HepG2 (cell line): ENCODE measurements around the gene TC2N. TPM values are rescaled to one million over a fixed set of nuclear protein-coding genes. Genes with fewer than 3 reads are reported as not detected.

Source experiments
- ATAC-seq: fragments of 200-7000 bp; cut with Tn5 transposase; 3 replicates; pipeline ENCODE4 v1.9.1; 2020; ENCODE audit warnings: mild to moderate bottlenecking, moderate library complexity
- BruUV-seq: library from RNA; stranded (reverse); fragments of 400-500 nt; replicated peaks from 2 replicates; lab custom pipeline; 2021; lab: Mats Ljungman, UMichigan
- CTCF ChIA-PET: fragments of 300-600 bp; formaldehyde crosslinking; extraction: SDS; loops from one replicate; lab custom pipeline; 2021; ENCODE audit warnings: low total read pairs, inconsistent platforms, low intra/inter-chr PET ratio; lab: Yijun Ruan, JAX
- POLR2A ChIA-PET: fragments of 350-600 bp; sonication (Branson Sonifier 250); formaldehyde crosslinking; loops from one replicate; lab custom pipeline; 2020; ENCODE audit warnings: antibody characterized with exemption, inconsistent platforms; lab: Yijun Ruan, JAX
- DNase-seq: peaks from one replicate; pipeline ENCODE4 v3.0.0-alpha.2; 2015; ENCODE audit warnings: low spot score
- FAIRE-seq: peaks from 3 replicates; lab custom pipeline; 2011; peaks lifted over from hg19 to GRCh38; lab: Jason Lieb, UNC
- H2AFZ ChIP-seq: one replicate; pipeline ENCODE4 v1.6.1; 2011; ENCODE audit warnings: low read length, inconsistent platforms
- H3K27ac ChIP-seq: fragments of 300-600 bp; 3 replicates; pipeline ENCODE4 v1.8.0; 2011; ENCODE audit warnings: mixed run types, mild to moderate bottlenecking, mixed read lengths, low read length, inconsistent platforms; ENCODE audit not compliant: insufficient read depth; ENCODE audit errors: extremely low read length
- H3K27me3 ChIP-seq, 2 experiments: fragments of 200-600 bp in 1 of 2; 2 replicates in 1 of 2; 3 replicates in 1 of 2; pipeline versions ENCODE4 v1.6.0 to v1.8.0; 2011; ENCODE audit warnings: low read length in 2 of 2, mild to moderate bottlenecking in 2 of 2, moderate library complexity in 2 of 2, inconsistent platforms in 1 of 2; ENCODE audit not compliant: insufficient read depth in 2 of 2, control insufficient read depth in 1 of 2
- H3K36me3 ChIP-seq, 2 experiments: fragments of 200-600 bp in 1 of 2; replicated peaks in 1 of 2; 2 replicates in 1 of 2; 3 replicates in 1 of 2; pipeline versions ENCODE4 v1.5.1 to v1.8.0; 2011; ENCODE audit warnings: low read length in 2 of 2, inconsistent platforms in 1 of 2; ENCODE audit not compliant: insufficient read depth in 2 of 2, control insufficient read depth in 1 of 2
- H3K4me1 ChIP-seq: 2 replicates; pipeline ENCODE4 v1.5.1; 2012; ENCODE audit warnings: low read length, inconsistent platforms; ENCODE audit not compliant: insufficient read depth
- H3K4me2 ChIP-seq: 2 replicates; pipeline ENCODE4 v1.6.0; 2011; ENCODE audit warnings: low read depth, low read length, inconsistent platforms
- H3K4me3 ChIP-seq, 3 experiments: fragments of 200-600 bp in 1 of 3; sonication (generic), shearing (Covaris generic) in 1 of 3; replicated peaks in 1 of 3; 2 replicates each; pipeline ENCODE4 v1.5.1; 2011 to 2016; ENCODE audit warnings: low read length in 3 of 3, inconsistent platforms in 2 of 3, low read depth in 2 of 3, mild to moderate bottlenecking in 2 of 3, control low read depth in 1 of 3, mixed read lengths in 1 of 3; ENCODE audit not compliant: insufficient read depth in 1 of 3
- H3K79me2 ChIP-seq: one replicate; pipeline ENCODE4 v1.6.1; 2011; ENCODE audit warnings: low read length, inconsistent platforms; ENCODE audit not compliant: insufficient read depth
- H3K9ac ChIP-seq: 2 replicates; pipeline ENCODE4 v1.6.0; 2011; ENCODE audit warnings: mild to moderate bottlenecking, low read depth, low read length, inconsistent platforms; ENCODE audit not compliant: insufficient read depth
- H3K9me3 ChIP-seq: 2 replicates; pipeline ENCODE4 v1.5.1; 2012; ENCODE audit warnings: mild to moderate bottlenecking, low read length
- H4K20me1 ChIP-seq: 2 replicates; pipeline ENCODE4 v1.6.0; 2011; ENCODE audit warnings: inconsistent platforms, mild to moderate bottlenecking, low read length, moderate library complexity; ENCODE audit not compliant: insufficient read depth
- CHCHD3 ChIP-seq: sonication (generic); formaldehyde crosslinking; IDR thresholded peaks from 2 replicates; pipeline ENCODE4 v1.8.0; 2022; ENCODE audit warnings: mild to moderate bottlenecking, missing genetic modification reagents, moderate library complexity
- CREBL2 ChIP-seq: sonication (generic); formaldehyde crosslinking; IDR thresholded peaks from 2 replicates; pipeline ENCODE4 v1.8.1; 2023; ENCODE audit warnings: missing genetic modification reagents, mild to moderate bottlenecking, borderline replicate concordance
- MLX ChIP-seq: IDR thresholded peaks from 2 replicates; pipeline ENCODE4 v1.6.1; 2016
- RAD51 ChIP-seq: fragments of 450-650 bp; IDR thresholded peaks from 2 replicates; pipeline ENCODE4 v1.6.1; 2016; ENCODE audit warnings: borderline replicate concordance
- SAFB2 ChIP-seq: sonication (generic); formaldehyde crosslinking; IDR thresholded peaks from 2 replicates; pipeline ENCODE4 v1.5.1; 2020; ENCODE audit warnings: missing genetic modification reagents, low read depth, mild to moderate bottlenecking, borderline replicate concordance
- SALL2 ChIP-seq: sonication (generic); formaldehyde crosslinking; IDR thresholded peaks from 2 replicates; pipeline ENCODE4 v1.8.1; 2023; ENCODE audit warnings: mild to moderate bottlenecking, missing genetic modification reagents, inconsistent platforms
- ZNF318 ChIP-seq: sonication (generic); formaldehyde crosslinking; IDR thresholded peaks from 2 replicates; pipeline ENCODE4 v1.4.0; 2020; ENCODE audit warnings: mild to moderate bottlenecking, missing genetic modification reagents
- WGBS: methylation state at CpG from one replicate; pipeline ENCODE4 v1.1.6; 2017; ENCODE audit warnings: low lambda C conversion rate; 5-methylcytosine and 5-hydroxymethylcytosine counted together
- in situ Hi-C: cut with HindIII; loops from 2 replicates; pipeline ENCODE4 v1.10.0; 2017; ENCODE audit warnings: low pct_unique_long_range_greater_than_20kb; ENCODE audit not compliant: extremely low pct_ligation_motif_present
- intact Hi-C: fragments of 100-400 bp; cut with micrococcal nuclease; formaldehyde crosslinking; loops from one replicate; pipeline ENCODE4 v1.10.0; 2022; ENCODE audit not compliant: unreplicated experiment
- polyA plus RNA-seq, 8 experiments: library from polyadenylated mRNA; depleted of rRNA in 3 of 8; stranded (reverse) in 7 of 8; unstranded in 1 of 8; fragments of >200 nt; fragmentation: Illumina TruSeq in 4 of 8; extraction: Trizol in 4 of 8; gene quantifications; 2 replicates each; pipeline versions ENCODE4 v1.2.1 to v1.2.3, GENCODE V29; 2011 to 2016; ENCODE audit warnings: low read depth in 4 of 8, missing spikeins in 1 of 8, mixed read lengths in 1 of 8; ENCODE audit not compliant: insufficient read depth in 1 of 8
- total RNA-seq, 5 experiments: library from RNA; depleted of rRNA; stranded (reverse); fragments of >200 nt; fragmentation: Illumina TruSeq; extraction: Trizol; gene quantifications; 2 replicates each; pipeline ENCODE4 v1.2.3, GENCODE V29; 2016; ENCODE audit warnings: low read depth in 1 of 5
- TF ChIP-seq, protein P1 (sequence below): sonication (generic); formaldehyde crosslinking; IDR thresholded peaks from 2 replicates; pipeline ENCODE4 v1.5.0; 2020; ENCODE audit warnings: mild to moderate bottlenecking, missing genetic modification reagents

Gene TC2N
- total and polyA plus RNA-seq, 2 of the 13 experiments (the other 11 are each of a cell fraction or from before 2014, with no cell fraction given), result 0.03 TPM; not detected in 1

DNA sequence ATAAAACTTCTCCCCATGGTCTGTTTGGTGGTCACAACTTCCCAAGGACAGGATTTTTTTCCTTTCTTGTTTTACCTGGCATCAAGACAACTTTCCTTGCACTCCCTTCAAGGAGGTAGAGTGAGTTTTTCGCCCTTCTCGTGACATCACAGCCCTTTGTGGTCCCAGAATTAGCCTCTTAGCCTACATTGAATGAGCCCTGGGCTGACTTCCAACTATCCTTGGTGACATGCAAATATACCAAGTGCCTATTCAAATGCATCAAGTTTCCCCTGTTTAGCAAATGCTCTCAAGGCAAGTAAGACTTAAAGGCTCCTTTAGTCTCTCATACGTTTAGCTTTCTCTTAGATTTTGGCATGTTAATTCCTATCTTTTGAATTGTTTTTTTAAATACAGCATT, 36.6 kb downstream of the TC2N start:
- H3K27me3 ChIP-seq, result peaks cover 0 to 15% of the 10 kb centered on the region in 2 experiments; a peak in 4 of 5 replicates
- TF ChIP-seq CHCHD3 (CRISPR knock-in tag) (no peak), SAFB2 (CRISPR knock-in tag) (no peak), CREBL2 (CRISPR knock-in tag) (no peak), RAD51 (no peak), SALL2 (CRISPR knock-in tag) (no peak), ZNF318 (CRISPR knock-in tag) (no peak), MLX (no peak)
- TF ChIP-seq, protein P1, sequence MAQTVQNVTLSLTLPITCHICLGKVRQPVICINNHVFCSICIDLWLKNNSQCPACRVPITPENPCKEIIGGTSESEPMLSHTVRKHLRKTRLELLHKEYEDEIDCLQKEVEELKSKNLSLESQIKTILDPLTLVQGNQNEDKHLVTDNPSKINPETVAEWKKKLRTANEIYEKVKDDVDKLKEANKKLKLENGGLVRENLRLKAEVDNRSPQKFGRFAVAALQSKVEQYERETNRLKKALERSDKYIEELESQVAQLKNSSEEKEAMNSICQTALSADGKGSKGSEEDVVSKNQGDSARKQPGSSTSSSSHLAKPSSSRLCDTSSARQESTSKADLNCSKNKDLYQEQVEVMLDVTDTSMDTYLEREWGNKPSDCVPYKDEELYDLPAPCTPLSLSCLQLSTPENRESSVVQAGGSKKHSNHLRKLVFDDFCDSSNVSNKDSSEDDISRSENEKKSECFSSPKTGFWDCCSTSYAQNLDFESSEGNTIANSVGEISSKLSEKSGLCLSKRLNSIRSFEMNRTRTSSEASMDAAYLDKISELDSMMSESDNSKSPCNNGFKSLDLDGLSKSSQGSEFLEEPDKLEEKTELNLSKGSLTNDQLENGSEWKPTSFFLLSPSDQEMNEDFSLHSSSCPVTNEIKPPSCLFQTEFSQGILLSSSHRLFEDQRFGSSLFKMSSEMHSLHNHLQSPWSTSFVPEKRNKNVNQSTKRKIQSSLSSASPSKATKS (CRISPR knock-in tag), result no peak
- no TSS peak for BruUV-seq
- H4K20me1 ChIP-seq, result no peaks in the 10 kb centered on the region
- H3K27ac ChIP-seq, result no peak overlapping the region
- intact Hi-C loops, result no loop called here
- FAIRE-seq (no peak), DNase-seq (no peak), ATAC-seq (no peak)
- in situ Hi-C loops, result no loop called here
- H3K9ac ChIP-seq, result no peak overlapping the region
- H2AFZ ChIP-seq, result no peak overlapping the region
- CTCF ChIA-PET, result no interaction called here
- POLR2A ChIA-PET, result no interaction called here
- no peaks in the 10 kb centered on the region for H3K79me2 ChIP-seq
- H3K9me3 ChIP-seq, result no peaks in the 10 kb centered on the region
- H3K36me3 ChIP-seq, result no peaks in the 10 kb centered on the region
- H3K4me3 ChIP-seq, result no peak overlapping the region
- H3K4me2 ChIP-seq, result no peak overlapping the region
- no peaks in the 10 kb centered on the region for H3K4me1 ChIP-seq
- 2% methylated on average over 3 of the region's 3 CpGs for WGBS
